Mesenchymal stem cell (in vitro differentiated cells and primary cell): ENCODE measurements around the gene RAB11FIP5.
A peak's percentile ranks its signal among the peaks of the same experiment; 100 is the strongest.

Experiments used
- DNase-seq: peaks from one replicate; pipeline ENCODE4 v3.0.0-alpha.2; 2013
- H2AFZ ChIP-seq: one replicate; pipeline ENCODE4 v1.6.1; 2013; ENCODE audit warnings: low read depth, mild to moderate bottlenecking, control low read depth, inconsistent platforms, low read length, moderate library complexity
- H2AK5ac ChIP-seq: 2 replicates; pipeline ENCODE4 v1.6.1; 2013; ENCODE audit warnings: low read length, moderate library complexity, mild to moderate bottlenecking, inconsistent platforms; ENCODE audit not compliant: severe bottlenecking
- H2BK120ac ChIP-seq: one replicate; pipeline ENCODE4 v1.6.1; 2013; ENCODE audit warnings: low read depth, mild to moderate bottlenecking, inconsistent platforms, low read length, moderate library complexity
- H2BK12ac ChIP-seq, 2 experiments: one replicate each; pipeline ENCODE4 v1.6.1; 2013; ENCODE audit warnings: inconsistent platforms in 2 of 2, low read length in 2 of 2, mild to moderate bottlenecking in 2 of 2, moderate library complexity in 2 of 2, control low read depth in 1 of 2
- H2BK15ac ChIP-seq: one replicate; pipeline ENCODE4 v1.6.1; 2013; ENCODE audit warnings: mild to moderate bottlenecking, low read depth, inconsistent platforms; ENCODE audit not compliant: poor library complexity, severe bottlenecking
- H2BK5ac ChIP-seq: 2 replicates; pipeline ENCODE4 v1.6.1; 2013; ENCODE audit warnings: low read depth, mild to moderate bottlenecking, low read length, control low read depth, inconsistent platforms; ENCODE audit not compliant: poor library complexity, severe bottlenecking
- H3K14ac ChIP-seq, 2 experiments: one replicate each; pipeline ENCODE4 v1.6.1; 2013; ENCODE audit warnings: inconsistent platforms in 2 of 2, low read length in 2 of 2, control low read depth in 1 of 2, mild to moderate bottlenecking in 1 of 2, moderate library complexity in 1 of 2
- H3K18ac ChIP-seq, 2 experiments: one replicate each; pipeline ENCODE4 v1.6.1; 2013; ENCODE audit warnings: inconsistent platforms in 2 of 2, low read length in 2 of 2, control low read depth in 1 of 2, low read depth in 1 of 2, mild to moderate bottlenecking in 1 of 2
- H3K23ac ChIP-seq, 2 experiments: one replicate each; pipeline ENCODE4 v1.6.1; 2013; ENCODE audit warnings: inconsistent platforms in 2 of 2, low read length in 2 of 2, mild to moderate bottlenecking in 2 of 2, moderate library complexity in 2 of 2, control low read depth in 1 of 2
- H3K27ac ChIP-seq: 2 replicates; pipeline ENCODE4 v1.5.1; 2013; ENCODE audit warnings: mild to moderate bottlenecking, moderate library complexity, low read length, control low read depth, inconsistent platforms; ENCODE audit not compliant: poor library complexity, severe bottlenecking
- H3K27me3 ChIP-seq, 2 experiments: 2 replicates each; pipeline versions ENCODE4 v1.6.1 to v1.7.0; 2013; ENCODE audit warnings: low read length in 2 of 2, mild to moderate bottlenecking in 2 of 2, moderate library complexity in 2 of 2, control low read depth in 1 of 2, inconsistent platforms in 1 of 2; ENCODE audit not compliant: control insufficient read depth in 1 of 2, insufficient read depth in 1 of 2
- H3K36me3 ChIP-seq, 2 experiments: 2 replicates each; pipeline versions ENCODE4 v1.6.1 to v1.7.0; 2013; ENCODE audit warnings: low read length in 2 of 2, control low read depth in 1 of 2, inconsistent platforms in 1 of 2, low read depth in 1 of 2, mild to moderate bottlenecking in 1 of 2; ENCODE audit not compliant: insufficient read depth in 2 of 2, control insufficient read depth in 1 of 2
- H3K4ac ChIP-seq, 2 experiments: one replicate each; pipeline ENCODE4 v1.6.1; 2013; ENCODE audit warnings: inconsistent platforms in 2 of 2, low read length in 2 of 2, mild to moderate bottlenecking in 2 of 2, moderate library complexity in 2 of 2, control low read depth in 1 of 2, low read depth in 1 of 2
- H3K4me1 ChIP-seq: 2 replicates; pipeline ENCODE4 v1.6.1; 2013; ENCODE audit warnings: low read depth, low read length, control low read depth; ENCODE audit not compliant: control insufficient read depth, insufficient read depth
- H3K4me2 ChIP-seq: 2 replicates; pipeline ENCODE4 v1.6.1; 2013; ENCODE audit warnings: low read length, mild to moderate bottlenecking, inconsistent platforms; ENCODE audit not compliant: poor library complexity, severe bottlenecking
- H3K4me3 ChIP-seq, 2 experiments: 2 replicates each; pipeline versions ENCODE4 v1.5.1 to v1.7.0; 2013; ENCODE audit warnings: low read length in 2 of 2, mild to moderate bottlenecking in 2 of 2, control low read depth in 1 of 2, low read depth in 1 of 2; ENCODE audit not compliant: insufficient read depth in 1 of 2
- H3K79me1 ChIP-seq: replicated peaks from 2 replicates; pipeline ENCODE4 v1.6.1; 2013; ENCODE audit warnings: mild to moderate bottlenecking, control low read depth, low read length, inconsistent platforms; ENCODE audit not compliant: poor library complexity, severe bottlenecking
- H3K9ac ChIP-seq: 2 replicates; pipeline ENCODE4 v1.7.0; 2013; ENCODE audit warnings: mild to moderate bottlenecking, low read length, moderate library complexity
- H3K9me3 ChIP-seq: 2 replicates; pipeline ENCODE4 v1.7.0; 2013; ENCODE audit warnings: mild to moderate bottlenecking, low read length; ENCODE audit not compliant: control insufficient read depth
- H4K8ac ChIP-seq: one replicate; pipeline ENCODE4 v1.6.1; 2013; ENCODE audit warnings: inconsistent platforms, mild to moderate bottlenecking, low read length, moderate library complexity
- H4K91ac ChIP-seq: one replicate; pipeline ENCODE4 v1.6.1; 2013; ENCODE audit warnings: mild to moderate bottlenecking, low read length, inconsistent platforms
- WGBS: methylation state at CpG from one replicate; pipeline ENCODE4 v1.1.7; 2013; ENCODE audit warnings: mixed read lengths; 5-methylcytosine and 5-hydroxymethylcytosine counted together

The RAB11FIP5 gene

GRCh38 chr2:73112026-73112912, 479 bp downstream of the RAB11FIP5 start:
- H3K4me2 ChIP-seq, result peak overlapping the region; percentile 84
- peak overlapping the region in 1 of 2 experiments; percentile 32 for H2BK12ac ChIP-seq
- no peak overlapping the region for H2BK120ac ChIP-seq
- H3K4me3 ChIP-seq, result peak overlapping the region; percentile 93 to 95
- H3K36me3 ChIP-seq, result peaks cover 0 to 5% of the 10 kb centered on the region in 2 experiments
- peak overlapping the region; percentile 93 to 97 for H3K18ac ChIP-seq
- H4K91ac ChIP-seq, result peak overlapping the region; percentile 92
- no peaks in the 10 kb centered on the region for H3K27me3 ChIP-seq
- DNase-seq, result peak; percentile 62
- H3K23ac ChIP-seq, result peak overlapping the region; percentile 1 to 96
- H3K9me3 ChIP-seq, result no peaks in the 10 kb centered on the region
- peak overlapping the region; percentile 94 for H4K8ac ChIP-seq
- peak overlapping the region; percentile 90 for H3K27ac ChIP-seq
- H2AK5ac ChIP-seq, result no peak overlapping the region
- WGBS, result under 1% methylated on average over 52 of the region's 88 CpGs
- H3K9ac ChIP-seq, result peak overlapping the region; percentile 94
- H3K79me1 ChIP-seq, result peaks cover 4% of the 10 kb centered on the region
- peak overlapping the region; percentile 48 for H2BK15ac ChIP-seq
- peak overlapping the region in 1 of 2 experiments; percentile 96 for H3K14ac ChIP-seq
- H2AFZ ChIP-seq, result peak overlapping the region; percentile 63
- H3K4me1 ChIP-seq, result peaks cover 21% of the 10 kb centered on the region
- peak overlapping the region; percentile 61 for H2BK5ac ChIP-seq
- peak overlapping the region; percentile 85 to 97 for H3K4ac ChIP-seq

- Histone ChIP-seq H2BK120ac (no peak overlapping the region), H3K9ac (peak overlapping the region; percentile 94), H3K36me3 (peaks cover 0 to 10% of the 10 kb centered on the region in 2 experiments), H3K27ac (peak overlapping the region; percentile 90), H3K4me2 (peak overlapping the region; percentile 84), H4K91ac (no peak overlapping the region), H4K8ac (no peak overlapping the region), H3K79me1 (peaks cover 5% of the 10 kb centered on the region), H2AFZ (no peak overlapping the region), H2BK12ac (peak overlapping the region in 1 of 2 experiments; percentile 12), H3K27me3 (no peaks in the 10 kb centered on the region), H3K23ac (no peak overlapping the region), H3K18ac (peak overlapping the region in 1 of 2 experiments; percentile 97), H2AK5ac (no peak overlapping the region), H2BK5ac (no peak overlapping the region), H2BK15ac (no peak overlapping the region), H3K9me3 (no peaks in the 10 kb centered on the region), H3K4ac (peak overlapping the region in 1 of 2 experiments; percentile 17), H3K14ac (peak overlapping the region in 1 of 2 experiments; percentile 88), H3K4me3 (peak overlapping the region; percentile 93 to 95), H3K4me1 (peaks cover 28% of the 10 kb centered on the region)
- WGBS, result 11% methylated on average over 16 of the region's 16 CpGs
- DNase-seq, result peak; percentile 70
These were observed 1.4 kb downstream of the RAB11FIP5 start for GRCh38 chr2:73111073-73112025.

- Histone ChIP-seq H2BK5ac (no peak overlapping the region), H3K14ac (peak overlapping the region in 1 of 2 experiments; percentile 88), H2BK15ac (no peak overlapping the region), H2BK12ac (no peak overlapping the region), H3K23ac (no peak overlapping the region), H4K91ac (no peak overlapping the region), H3K79me1 (peaks cover 8% of the 10 kb centered on the region), H3K9ac (peak overlapping the region; percentile 94), H3K27ac (peak overlapping the region; percentile 90), H3K4me2 (peak overlapping the region; percentile 84), H3K4me1 (peaks cover 36% of the 10 kb centered on the region), H3K4ac (no peak overlapping the region), H4K8ac (no peak overlapping the region), H3K18ac (peak overlapping the region in 1 of 2 experiments; percentile 41), H3K4me3 (peak overlapping the region; percentile 93 to 95), H3K36me3 (peaks cover 0 to 18% of the 10 kb centered on the region in 2 experiments), H2AFZ (no peak overlapping the region), H2AK5ac (peak overlapping the region; percentile 11), H3K27me3 (no peaks in the 10 kb centered on the region), H2BK120ac (no peak overlapping the region), H3K9me3 (no peaks in the 10 kb centered on the region)
- DNase-seq, result peak; percentile 21
- 89% methylated on average over 2 of the region's 4 CpGs for WGBS
These were observed 2.3 kb downstream of the RAB11FIP5 start for GRCh38 chr2:73110168-73111072.
